Stimulated activated CD8-positive, alpha-beta memory T cell treated with anti-CD3 and anti-CD28 coated beads, Interleukin-15, amount 100 ng/mL, for 1 hour (primary cell): ENCODE results near the gene OXA1L.
"Not testable (repeated sequence)": the region's sequence is repeated elsewhere in the genome, so short reads cannot be mapped to it uniquely, and the experiment has no call there.

ENCODE experiments used
- DNase-seq: peaks from one replicate; pipeline ENCODE4 v3.0.0-alpha.2; 2020; ENCODE audit warnings: low read depth

The OXA1L gene

DNA sequence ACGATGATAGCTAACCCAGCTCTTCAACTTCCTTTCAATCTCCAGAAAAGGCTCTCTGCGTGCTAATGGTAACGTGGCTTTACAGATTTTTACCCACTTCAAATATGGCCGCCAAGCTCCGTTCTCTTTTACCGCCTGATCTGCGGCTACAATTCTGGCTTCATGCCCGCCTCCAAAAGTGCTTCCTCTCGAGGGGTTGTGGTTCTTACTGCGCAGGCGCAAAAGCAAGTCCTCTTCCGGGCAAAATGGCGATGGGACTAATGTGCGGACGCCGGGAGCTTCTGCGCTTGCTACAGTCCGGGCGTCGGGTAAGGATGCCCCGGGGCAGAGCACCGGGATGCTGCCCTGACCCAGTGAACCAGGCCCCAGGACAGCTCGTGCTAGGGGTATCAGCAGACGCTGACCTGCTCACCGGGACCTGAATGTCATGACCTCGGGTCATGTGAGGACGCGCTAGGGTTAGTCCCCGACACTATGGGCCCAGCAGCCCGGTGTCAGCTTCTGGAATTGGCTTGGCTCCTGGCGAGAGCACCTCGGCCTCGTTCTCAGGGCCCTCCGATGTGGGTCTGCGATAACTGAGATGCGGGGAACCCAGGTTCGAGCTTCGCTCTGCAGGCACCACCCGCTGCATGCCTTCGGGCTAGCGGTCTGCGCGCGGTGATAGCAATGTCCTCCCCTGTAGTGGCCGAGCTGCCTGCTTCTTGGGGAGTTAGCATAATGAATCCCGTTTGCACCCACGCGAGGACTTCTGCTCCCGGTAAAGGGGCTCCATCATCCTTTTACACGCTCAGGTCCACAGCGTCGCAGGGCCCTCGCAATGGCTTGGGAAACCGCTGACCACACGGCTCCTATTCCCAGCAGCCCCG, at the start of gene OXA1L:
Gene OXA1L (plus strand): TSS at position 232 of the 866 bp plus-strand sequence. CDS start 14 bp downstream, at position 246.
- DNase-seq: peak; percentile 91

DNA sequence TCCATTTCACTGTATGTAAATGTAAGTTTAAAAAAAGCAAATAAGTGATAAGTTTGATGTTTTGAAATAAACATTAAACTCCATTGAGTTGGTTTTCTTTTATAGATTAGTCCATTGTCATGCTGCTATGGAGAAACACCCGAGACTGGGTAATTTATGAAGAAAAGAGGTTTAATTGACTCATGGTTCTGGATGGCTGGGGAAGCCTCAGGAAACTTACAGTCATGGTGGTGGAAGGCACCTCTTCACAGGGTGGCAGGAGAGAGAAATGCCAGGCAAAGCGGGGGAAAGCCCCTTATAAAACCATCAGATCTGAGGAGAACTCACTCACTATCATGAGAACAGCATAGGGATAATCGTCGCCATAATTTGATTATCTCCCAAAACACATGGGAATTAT, 48.4 kb upstream of the OXA1L start:
- no peak for DNase-seq

DNA sequence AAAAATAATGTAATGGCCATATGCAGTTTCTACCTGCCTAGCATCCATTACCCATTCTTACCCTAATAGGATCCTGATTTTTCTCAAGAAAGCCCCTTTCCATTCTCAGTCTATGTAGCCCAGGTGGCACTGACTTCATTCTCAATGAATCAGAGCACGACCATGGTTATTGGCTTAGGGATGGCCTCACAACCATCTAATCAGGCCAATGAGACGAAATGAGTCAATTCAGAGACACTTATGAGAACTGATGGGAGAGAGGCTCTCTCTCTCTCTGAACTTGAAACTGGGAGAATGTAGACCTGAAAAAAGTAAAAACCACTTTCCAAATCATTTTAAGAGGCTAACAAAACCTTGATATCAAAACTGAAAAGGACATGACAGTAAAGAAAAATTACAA, 45.3 kb upstream of the OXA1L start:
- DNase-seq: no peak

DNA sequence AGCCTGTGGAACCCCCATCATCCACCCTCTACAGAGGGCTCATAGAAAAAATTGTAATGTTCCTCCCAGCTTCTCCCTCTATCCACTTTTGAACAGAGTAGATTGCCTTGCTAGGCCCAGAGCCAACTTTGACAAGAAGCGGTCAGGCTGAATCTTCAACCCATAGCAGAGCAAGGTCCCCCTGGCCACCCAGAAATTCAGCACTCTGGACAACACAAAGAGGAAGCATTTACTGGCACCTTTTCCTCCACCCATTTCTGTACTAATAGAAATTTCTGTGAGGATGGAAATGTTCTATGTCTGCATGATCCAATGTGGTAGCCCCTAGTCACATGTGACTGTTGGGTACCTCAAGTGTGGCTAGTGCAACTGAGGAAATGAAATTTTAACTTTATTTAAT, 42.7 kb upstream of the OXA1L start:
- DNase-seq: no peak

GRCh38 chr14:22724847-22725246, 41.6 kb upstream of the OXA1L start:
- not testable (repeated sequence) for DNase-seq

GRCh38 chr14:22725374-22725773, 41.1 kb upstream of the OXA1L start:
- not testable (repeated sequence) for DNase-seq

- no peak for DNase-seq
Measured at GRCh38 chr14:22726012-22726411, 40.5 kb upstream of the OXA1L start.

- not testable (repeated sequence) for DNase-seq
Measured at GRCh38 chr14:22732062-22732461, 34.4 kb upstream of the OXA1L start.

GRCh38 chr14:22733829-22734228, 32.7 kb upstream of the OXA1L start:
- DNase-seq: no peak

DNA sequence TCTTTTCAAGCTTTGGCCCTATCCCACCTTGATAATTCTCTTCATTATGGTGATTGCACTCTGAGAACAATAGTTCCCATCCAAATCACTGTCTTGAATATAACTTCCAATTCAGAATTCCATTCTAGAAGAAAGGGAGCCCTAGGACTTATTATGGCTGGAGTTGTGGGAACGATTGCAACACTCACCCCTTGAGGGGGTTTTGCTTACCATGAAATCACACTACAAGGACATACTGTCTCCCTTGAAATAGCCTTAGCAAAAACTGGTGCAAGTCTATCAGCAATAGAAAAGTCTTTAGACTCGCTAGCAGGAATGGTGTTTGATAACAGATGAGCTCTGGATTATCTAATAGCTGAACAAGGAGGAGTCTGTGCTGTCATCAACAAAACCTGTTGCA, 31.4 kb upstream of the OXA1L start:
- DNase-seq: no peak

DNA sequence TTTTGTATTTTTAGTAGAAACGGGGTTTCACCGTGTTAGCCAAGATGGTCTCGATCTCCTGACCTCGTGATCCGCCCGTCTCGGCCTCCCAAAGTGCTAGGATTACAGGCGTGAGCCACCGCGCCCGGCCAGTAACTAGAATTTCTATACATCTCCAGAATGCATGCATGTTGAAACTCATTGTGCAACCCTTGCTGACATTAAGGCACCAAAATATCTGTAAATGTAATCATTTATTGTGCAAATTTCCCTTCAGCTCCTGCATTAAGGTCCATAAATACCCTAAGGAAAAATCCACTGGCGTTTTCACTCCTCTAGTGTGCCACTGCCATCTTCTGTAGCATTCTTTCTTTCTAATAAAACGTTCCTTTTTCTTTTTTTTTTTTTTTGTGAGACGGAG, 30.1 kb upstream of the OXA1L start:
- not testable (repeated sequence) for DNase-seq

- no peak for DNase-seq
Measured at GRCh38 chr14:22737052-22737451, 29.4 kb upstream of the OXA1L start.

- no peak for DNase-seq
Measured at GRCh38 chr14:22739423-22739822, 27.1 kb upstream of the OXA1L start.

GRCh38 chr14:22740020-22740419, 26.5 kb upstream of the OXA1L start:
- no peak for DNase-seq

- DNase-seq: no peak
Measured at GRCh38 chr14:22747769-22748168, 18.7 kb upstream of the OXA1L start.

GRCh38 chr14:22748206-22748605, 18.3 kb upstream of the OXA1L start:
- no peak for DNase-seq

DNA sequence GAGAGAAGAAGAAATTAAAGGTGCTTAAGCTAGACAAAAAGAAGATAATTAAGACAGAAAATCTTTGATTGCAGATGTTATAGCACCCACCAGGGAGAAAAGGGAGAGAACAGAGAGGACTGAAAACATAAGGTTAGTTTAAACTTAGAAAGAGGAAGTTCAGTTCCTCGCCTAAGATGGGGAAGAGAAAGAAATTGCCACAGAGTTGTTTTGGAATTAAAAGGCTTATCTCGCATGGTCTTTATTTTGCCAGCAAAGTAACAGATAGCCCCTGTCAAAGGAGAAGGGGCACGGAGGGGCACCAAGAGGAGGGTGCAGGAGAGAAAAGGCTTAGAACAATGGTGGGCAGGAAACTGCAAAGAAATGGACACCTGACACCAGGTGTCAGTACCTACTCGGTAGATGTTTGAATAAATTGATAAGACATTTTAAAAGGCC, 17.8 kb upstream of the OXA1L start:
- no peak for DNase-seq

GRCh38 chr14:22752422-22752821, 14.1 kb upstream of the OXA1L start:
- DNase-seq: no peak

DNA sequence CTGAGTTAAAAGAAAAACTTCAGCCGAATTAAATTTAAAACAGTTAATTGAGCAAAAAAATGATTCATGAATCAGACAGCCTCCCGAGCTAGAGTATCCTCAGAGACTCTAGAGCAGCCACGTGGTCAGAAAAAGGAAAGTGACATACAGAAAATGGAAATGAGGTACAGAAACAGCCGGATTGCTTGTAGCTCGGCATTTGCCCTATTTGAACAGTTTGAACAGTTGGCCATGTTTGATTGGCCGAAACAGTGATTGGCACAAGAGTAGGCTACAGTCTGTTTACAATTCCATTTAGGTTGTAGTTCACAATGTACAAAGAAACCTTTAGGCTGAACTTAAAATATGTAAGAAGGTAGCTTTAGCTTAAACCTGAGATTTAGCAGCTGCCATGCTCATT, 12.9 kb upstream of the OXA1L start:
- DNase-seq: no peak

DNA sequence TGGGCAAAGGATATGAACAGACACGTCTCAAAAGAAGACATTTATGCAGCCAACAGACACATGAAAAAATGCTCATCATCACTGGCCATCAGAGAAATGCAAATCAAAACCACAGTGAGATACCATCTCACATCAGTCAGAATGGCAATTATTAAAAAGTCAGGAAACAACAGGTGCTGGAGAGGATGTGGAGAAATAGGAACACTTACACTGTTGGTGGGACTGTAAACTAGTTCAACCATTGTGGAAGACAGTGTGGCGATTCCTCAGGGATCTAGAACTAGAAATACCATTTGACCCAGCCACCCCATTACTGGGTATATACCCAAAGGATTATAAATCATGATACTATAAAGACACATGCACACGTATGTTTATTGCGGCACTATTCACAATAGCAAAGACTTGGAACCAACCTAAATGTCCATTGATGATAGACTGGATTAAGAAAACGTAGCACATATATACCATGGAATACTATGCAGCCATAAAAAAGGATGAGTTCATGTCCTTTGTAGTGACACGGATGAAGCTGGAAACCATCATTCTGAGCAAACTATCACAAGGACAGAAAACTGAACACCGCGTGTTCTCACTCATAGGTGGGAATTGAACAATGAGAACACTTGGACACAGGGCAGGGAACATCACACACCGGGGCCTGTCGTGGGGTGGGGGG, 8.4 kb upstream of the OXA1L start:
- DNase-seq: not testable (repeated sequence)

- no peak for DNase-seq
Measured at GRCh38 chr14:22761734-22762133, 4.8 kb upstream of the OXA1L start.

- no peak for DNase-seq
Measured at GRCh38 chr14:22764382-22764781, 2.1 kb upstream of the OXA1L start.

DNA sequence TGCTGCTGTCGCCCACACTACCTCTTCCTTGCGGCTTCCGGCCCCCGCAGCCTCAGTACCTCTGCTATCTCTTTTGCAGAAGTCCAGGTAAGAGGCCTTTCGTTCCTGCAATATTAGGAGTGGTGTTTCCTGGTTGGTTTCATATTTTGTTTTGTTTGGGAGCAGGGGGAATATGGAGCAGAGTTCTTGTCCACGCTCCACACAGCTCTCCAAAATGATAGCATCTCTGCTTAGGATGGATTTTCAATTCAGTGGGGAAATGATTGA, 768 bp downstream of the OXA1L start:
- no peak for DNase-seq

GRCh38 chr14:22768947-22769346, 2.5 kb downstream of the OXA1L start:
- DNase-seq: no peak
